ENCODE measurements around the gene TGFBR2.

Gene TGFBR2

GRCh38 chr3:30602946-30603345, 3.5 kb upstream of the TGFBR2 start:
- no peak for DNase-seq (ENCODE audit: low read depth)

GRCh38 chr3:30604093-30604492, 2.3 kb upstream of the TGFBR2 start:
- no peak for DNase-seq (ENCODE audit: low read depth)

GRCh38 chr3:30604558-30604957, 1.8 kb upstream of the TGFBR2 start:
- no peak for DNase-seq (ENCODE audit: low read depth)

- no peak for DNase-seq (ENCODE audit: low read depth)
Measured at GRCh38 chr3:30605005-30605404, 1.4 kb upstream of the TGFBR2 start.

GRCh38 chr3:30605706-30606300, 598 bp upstream of the TGFBR2 start:
- no peak for DNase-seq (ENCODE audit: low read depth)

GRCh38 chr3:30607032-30607833, 832 bp downstream of the TGFBR2 start:
- peak; percentile 54 for DNase-seq (ENCODE audit: low read depth)

- DNase-seq (ENCODE audit: low read depth), result no peak
Measured at GRCh38 chr3:30608598-30608947, 2.2 kb downstream of the TGFBR2 start.

GRCh38 chr3:30609930-30610701, 3.7 kb downstream of the TGFBR2 start:
- no peak for DNase-seq (ENCODE audit: low read depth)

- no peak for DNase-seq (ENCODE audit: low read depth)
Measured at GRCh38 chr3:30610702-30611368, 4.4 kb downstream of the TGFBR2 start.

- DNase-seq (ENCODE audit: low read depth), result peak; percentile 69
Measured at GRCh38 chr3:30611613-30612436, 5.4 kb downstream of the TGFBR2 start.

GRCh38 chr3:30612437-30613132, 6.2 kb downstream of the TGFBR2 start:
- DNase-seq (ENCODE audit: low read depth), result no peak

- DNase-seq (ENCODE audit: low read depth), result no peak
Measured at GRCh38 chr3:30613133-30613825, 6.9 kb downstream of the TGFBR2 start.

GRCh38 chr3:30614373-30614772, 8.0 kb downstream of the TGFBR2 start:
- no peak for DNase-seq (ENCODE audit: low read depth)

- DNase-seq (ENCODE audit: low read depth), result no peak
Measured at GRCh38 chr3:30614943-30615342, 8.5 kb downstream of the TGFBR2 start.

GRCh38 chr3:30615615-30616346, 9.4 kb downstream of the TGFBR2 start:
- peak; percentile 37 for DNase-seq (ENCODE audit: low read depth)

- no peak for DNase-seq (ENCODE audit: low read depth)
Measured at GRCh38 chr3:30616347-30617027, 10.1 kb downstream of the TGFBR2 start.

GRCh38 chr3:30617069-30617468, 10.7 kb downstream of the TGFBR2 start:
- DNase-seq (ENCODE audit: low read depth), result no peak

GRCh38 chr3:30617653-30618052, 11.3 kb downstream of the TGFBR2 start:
- DNase-seq (ENCODE audit: low read depth), result no peak

GRCh38 chr3:30618526-30618925, 12.1 kb downstream of the TGFBR2 start:
- no peak for DNase-seq (ENCODE audit: low read depth)
